H1 (cell line): ENCODE data around the gene RPS6KA6. TPM values are rescaled to one million over a fixed set of nuclear protein-coding genes. Genes with fewer than 3 reads are reported as not detected.

ENCODE experiments used
- CTCF ChIA-PET: fragments of 300-600 bp; sonication (Branson Sonifier 250); formaldehyde crosslinking; loops from one replicate; lab custom pipeline; 2021; ENCODE audit not compliant: partially characterized antibody; lab: Charles Lee
- POLR2A ChIA-PET: fragments of 300-600 bp; sonication (Branson Sonifier 250); formaldehyde crosslinking; loops from one replicate; lab custom pipeline; 2021; ENCODE audit warnings: inconsistent platforms; ENCODE audit not compliant: partially characterized antibody; lab: Charles Lee
- DNase-seq, 2 experiments: peaks; one replicate each; pipeline versions ENCODE4 v3.0.0 to v3.0.0-alpha.2; 2010 to 2022; ENCODE audit warnings: low spot score in 2 of 2, low read depth in 1 of 2, mixed read lengths in 1 of 2
- FAIRE-seq: peaks from 2 replicates; lab custom pipeline; 2011; peaks lifted over from hg19 to GRCh38; lab: Jason Lieb, UNC
- H2AFZ ChIP-seq: 2 replicates; pipeline ENCODE4 v1.8.1; 2012; ENCODE audit warnings: low read length, inconsistent platforms
- H2AK5ac ChIP-seq: 2 replicates; pipeline ENCODE4 v1.6.1; 2013; ENCODE audit warnings: low read depth, low read length
- H2BK120ac ChIP-seq: replicated peaks from 2 replicates; pipeline ENCODE3; 2013; ENCODE audit warnings: low read depth, low read length, inconsistent platforms
- H2BK12ac ChIP-seq: 2 replicates; pipeline ENCODE4 v1.6.1; 2013; ENCODE audit warnings: low read depth, low read length
- H2BK15ac ChIP-seq: 2 replicates; pipeline ENCODE4 v1.6.1; 2013; ENCODE audit warnings: low read length
- H2BK20ac ChIP-seq: 2 replicates; pipeline ENCODE4 v1.6.1; 2013; ENCODE audit warnings: low read length
- H2BK5ac ChIP-seq: 2 replicates; pipeline ENCODE4 v1.6.1; 2013; ENCODE audit warnings: low read depth, low read length
- H3K14ac ChIP-seq: 2 replicates; pipeline ENCODE4 v1.6.1; 2013; ENCODE audit warnings: inconsistent platforms; ENCODE audit not compliant: insufficient read length
- H3K18ac ChIP-seq: 2 replicates; pipeline ENCODE4 v1.6.1; 2013; ENCODE audit warnings: low read length; ENCODE audit errors: extremely low read depth
- H3K23ac ChIP-seq: 2 replicates; pipeline ENCODE4 v1.6.1; 2013; ENCODE audit warnings: inconsistent platforms; ENCODE audit not compliant: insufficient read length
- H3K23me2 ChIP-seq: 2 replicates; pipeline ENCODE4 v1.6.1; 2013; ENCODE audit warnings: low read depth, low read length
- H3K27ac ChIP-seq: 2 replicates; pipeline ENCODE4 v1.6.1; 2011; ENCODE audit warnings: low read depth, low read length, inconsistent platforms
- H3K27me3 ChIP-seq, 4 experiments: replicated peaks in 1 of 4; 1 replicate in 1 of 4; 2 replicates in 3 of 4; pipeline versions ENCODE4 v1.6.1 to v1.8.1; 2011 to 2013; ENCODE audit warnings: low read length in 3 of 4, mild to moderate bottlenecking in 3 of 4, inconsistent platforms in 2 of 4, mixed read lengths in 2 of 4, moderate library complexity in 1 of 4; ENCODE audit not compliant: control insufficient read depth in 3 of 4, insufficient read depth in 3 of 4; ENCODE audit errors: extremely low read depth in 1 of 4
- H3K36me3 ChIP-seq, 4 experiments: 2 replicates each; pipeline versions ENCODE4 v1.6.1 to v1.8.1; 2011 to 2013; ENCODE audit warnings: mild to moderate bottlenecking in 4 of 4, low read length in 3 of 4, moderate library complexity in 2 of 4, control low read depth in 1 of 4, inconsistent platforms in 1 of 4; ENCODE audit not compliant: insufficient read depth in 4 of 4, control insufficient read depth in 2 of 4
- H3K4ac ChIP-seq: replicated peaks from 2 replicates; pipeline ENCODE3; 2013; ENCODE audit warnings: low read length, low read depth, mixed read lengths, inconsistent platforms; ENCODE audit not compliant: insufficient read length
- H3K4me1 ChIP-seq, 4 experiments: replicated peaks in 1 of 4; 1 replicate in 1 of 4; 2 replicates in 3 of 4; pipeline versions ENCODE4 v1.6.1 to v1.8.1; 2011 to 2013; ENCODE audit warnings: low read length in 3 of 4, inconsistent platforms in 2 of 4, mixed read lengths in 1 of 4; ENCODE audit not compliant: insufficient read depth in 4 of 4, control insufficient read depth in 3 of 4
- H3K4me2 ChIP-seq, 2 experiments: 2 replicates each; pipeline versions ENCODE4 v1.6.1 to v1.8.1; 2011 to 2013; ENCODE audit warnings: low read depth in 2 of 2, low read length in 2 of 2, control low read depth in 1 of 2, inconsistent platforms in 1 of 2, mild to moderate bottlenecking in 1 of 2; ENCODE audit not compliant: insufficient read depth in 1 of 2
- H3K4me3 ChIP-seq, 4 experiments: fragments of 200-600, 300-600 bp in 1 of 4; sonication (generic), shearing (Covaris generic), sonication (Bioruptor Twin) in 1 of 4; 2 replicates each; pipeline versions ENCODE4 v1.5.1 to v1.8.1; 2011 to 2016; ENCODE audit warnings: low read length in 4 of 4, low read depth in 3 of 4, control low read depth in 2 of 4, inconsistent platforms in 2 of 4, mild to moderate bottlenecking in 2 of 4, mixed read lengths in 1 of 4, moderate library complexity in 1 of 4; ENCODE audit not compliant: insufficient read depth in 2 of 4; ENCODE audit errors: extremely low read depth in 1 of 4
- H3K56ac ChIP-seq: replicated peaks from 2 replicates; pipeline ENCODE3; 2013; ENCODE audit warnings: low read depth, mild to moderate bottlenecking, mixed read lengths, low read length, inconsistent platforms; ENCODE audit not compliant: insufficient read length
- H3K79me1 ChIP-seq: 2 replicates; pipeline ENCODE4 v1.6.1; 2013; ENCODE audit warnings: low read depth, low read length, control low read depth
- H3K79me2 ChIP-seq, 2 experiments: 2 replicates each; pipeline versions ENCODE4 v1.6.1 to v1.8.1; 2012 to 2013; ENCODE audit warnings: low read length in 2 of 2, mild to moderate bottlenecking in 2 of 2, inconsistent platforms in 1 of 2; ENCODE audit not compliant: insufficient read depth in 2 of 2, control insufficient read depth in 1 of 2
- H3K9ac ChIP-seq, 4 experiments: replicated peaks in 1 of 4; 1 replicate in 1 of 4; 2 replicates in 3 of 4; pipeline versions ENCODE4 v1.6.1 to v1.8.1; 2011 to 2013; ENCODE audit warnings: low read depth in 3 of 4, low read length in 3 of 4, control low read depth in 2 of 4, mild to moderate bottlenecking in 2 of 4, moderate library complexity in 2 of 4, inconsistent platforms in 1 of 4; ENCODE audit errors: extremely low read depth in 1 of 4
- H3K9me3 ChIP-seq, 2 experiments: 2 replicates each; pipeline versions ENCODE4 v1.6.1 to v1.8.1; 2012 to 2013; ENCODE audit warnings: mild to moderate bottlenecking in 2 of 2, moderate library complexity in 2 of 2, control low read depth in 1 of 2, inconsistent platforms in 1 of 2, low read depth in 1 of 2, low read length in 1 of 2, mixed read lengths in 1 of 2; ENCODE audit not compliant: insufficient read depth in 2 of 2
- H4K20me1 ChIP-seq, 2 experiments: replicated peaks in 1 of 2; 2 replicates each; pipeline versions ENCODE3 to v1.8.1; 2011 to 2013; ENCODE audit warnings: inconsistent platforms in 2 of 2, low read length in 2 of 2, mild to moderate bottlenecking in 1 of 2; ENCODE audit not compliant: insufficient read depth in 2 of 2, control insufficient read depth in 1 of 2
- H4K5ac ChIP-seq: 2 replicates; pipeline ENCODE4 v1.6.1; 2013; ENCODE audit warnings: low read length, low read depth, mixed read lengths, inconsistent platforms; ENCODE audit not compliant: insufficient read length
- H4K8ac ChIP-seq: 2 replicates; pipeline ENCODE4 v1.8.0; 2013; ENCODE audit warnings: mild to moderate bottlenecking, moderate library complexity, low read length, inconsistent platforms; ENCODE audit not compliant: insufficient read depth; ENCODE audit errors: extremely low read depth
- H4K91ac ChIP-seq: replicated peaks from 2 replicates; pipeline ENCODE3; 2013; ENCODE audit warnings: low read length, mixed read lengths, inconsistent platforms; ENCODE audit not compliant: insufficient read length
- CBX5 ChIP-seq: fragments of 300-800, 300-1000 bp; sonication (generic); IDR thresholded peaks from 2 replicates; pipeline ENCODE4 v1.7.1; 2016; ENCODE audit warnings: antibody characterized with exemption, low read length, low read depth
- CEBPB ChIP-seq: IDR thresholded peaks from 2 replicates; pipeline ENCODE4 v1.6.1; 2012; ENCODE audit warnings: low read depth, low read length
- POU5F1 ChIP-seq: IDR thresholded peaks from 2 replicates; pipeline ENCODE4 v1.6.1; 2011; ENCODE audit warnings: low read depth, mild to moderate bottlenecking, low read length, moderate library complexity
- SAP30 ChIP-seq: fragments of 300-600 bp; sonication (generic); IDR thresholded peaks from 2 replicates; pipeline ENCODE4 v1.7.1; 2012; ENCODE audit warnings: low read length, moderate library complexity, mild to moderate bottlenecking, inconsistent platforms; ENCODE audit not compliant: insufficient read depth, insufficient replicate concordance
- SIN3A ChIP-seq, 2 experiments: IDR thresholded peaks in 1 of 2; conservative IDR thresholded peaks in 1 of 2; 2 replicates each; pipeline ENCODE4 v1.6.1; 2011 to 2012; ENCODE audit warnings: low read length in 2 of 2, improper control_type of control experiment in 1 of 2, low read depth in 1 of 2, mild to moderate bottlenecking in 1 of 2
- YY1 ChIP-seq: IDR thresholded peaks from 2 replicates; pipeline ENCODE4 v1.6.1; 2011; ENCODE audit warnings: low read depth, mild to moderate bottlenecking, low read length
- WGBS, 2 experiments: shearing (Covaris generic) in 1 of 2; methylation state at CpG; one replicate each; pipeline versions ENCODE4 v1.1.6 to v1.1.7; 2013 to 2015; ENCODE audit warnings: low lambda C conversion rate in 2 of 2, mixed read lengths in 2 of 2, inconsistent platforms in 1 of 2, low coverage in 1 of 2, missing lambda C conversion rate in 1 of 2; ENCODE audit not compliant: insufficient replicate concordance in 2 of 2, insufficient coverage in 1 of 2, insufficient read length in 1 of 2; ENCODE audit errors: extremely low coverage in 1 of 2, missing lambda C conversion rate in 1 of 2; 5-methylcytosine and 5-hydroxymethylcytosine counted together
- polyA plus RNA-seq, 7 experiments: library from polyadenylated mRNA; depleted of rRNA in 3 of 7; stranded (reverse) in 5 of 7; unstranded in 2 of 7; fragments of >200 nt in 5 of 7; fragments of 200-250 nt in 2 of 7; gene quantifications; 1 replicate in 5 of 7; 2 replicates in 1 of 7; 4 replicates in 1 of 7; pipeline versions ENCODE4 v1.2.1 to v1.2.3, GENCODE V29; 2011 to 2013; ENCODE audit warnings: missing spikeins in 2 of 7, mixed read lengths in 2 of 7
- total RNA-seq: library from RNA; stranded (reverse); fragmentation: NEBNext Ultra II Directional; extraction: Animal tissue kit (Norgen Biotek cat#: 25700); gene quantifications from 2 replicates; pipeline ENCODE4 v1.2.1, GENCODE V29; 2021

RPS6KA6 gene
- total and polyA plus RNA-seq, 2 of the 8 experiments (the other 6 are each of a cell fraction or from before 2014, with no cell fraction given): 3.5 to 14.6 TPM

GRCh38 chrX:84153538-84153937, 34.5 kb downstream of the RPS6KA6 start:
- Histone ChIP-seq H2BK12ac (no peak overlapping the region), H3K27me3 (no peaks in the 10 kb centered on the region)
- TF ChIP-seq CBX5: no peak
- TF ChIP-seq YY1: no peak
- TF ChIP-seq POU5F1: no peak
- no peak for TF ChIP-seq SAP30
- TF ChIP-seq CEBPB: no peak
- TF ChIP-seq SIN3A (conservative IDR thresholded peaks at IDR 0.05 in 1 of 2, IDR thresholded peaks at IDR 0.05 in 1 of 2; ENCODE audit: low read depth in 1 of 2, low read length in 2 of 2): no peak
- TF ChIP-seq, all 59 proteins: peak for 0
- H4K91ac ChIP-seq: no peak overlapping the region
- no peak overlapping the region for H3K23ac ChIP-seq
- no peak overlapping the region for H3K4ac ChIP-seq
- no peaks in the 10 kb centered on the region for H3K79me2 ChIP-seq
- no peak overlapping the region for H3K56ac ChIP-seq
- H3K36me3 ChIP-seq: no peaks in the 10 kb centered on the region
- H3K14ac ChIP-seq: no peak overlapping the region
- H3K79me1 ChIP-seq: no peaks in the 10 kb centered on the region
- no peak overlapping the region for H2BK5ac ChIP-seq
- H3K4me1 ChIP-seq: no peaks in the 10 kb centered on the region
- H3K18ac ChIP-seq: no peak overlapping the region
- H4K20me1 ChIP-seq: no peaks in the 10 kb centered on the region
- H3K23me2 ChIP-seq: no peaks in the 10 kb centered on the region
- DNase-seq: no peak
- no peak overlapping the region for H4K5ac ChIP-seq
- no peaks in the 10 kb centered on the region for H3K9me3 ChIP-seq
- ChIA-PET POLR2A (no interaction called here), CTCF (no interaction called here)
- H2AK5ac ChIP-seq: no peak overlapping the region
- no peak overlapping the region for H3K27ac ChIP-seq
- H3K9ac ChIP-seq: no peak overlapping the region
- no peak overlapping the region for H4K8ac ChIP-seq
- WGBS, 2 experiments: 60% methylated on average over 1 of the region's 1 CpG; no CpG with 5 or more reads in 1 of the 2 experiments
- no peak overlapping the region for H2BK15ac ChIP-seq
- no peak overlapping the region for H2AFZ ChIP-seq
- FAIRE-seq: no peak
- no peak overlapping the region for H2BK20ac ChIP-seq
- no peak overlapping the region for H3K4me2 ChIP-seq
- H3K4me3 ChIP-seq: no peak overlapping the region
- H2BK120ac ChIP-seq: no peak overlapping the region
